GM21423 (cell line): ENCODE results near the gene CMIP.

Source experiments
- ATAC-seq: cut with Tn5 transposase; IDR thresholded peaks from one replicate; pipeline ENCODE4 v1.9.1; 2021; ENCODE audit warnings: mild to moderate bottlenecking, moderate library complexity; ENCODE audit not compliant: unreplicated experiment

Gene CMIP

GRCh38 chr16:81599034-81599744 lies 154.6 kb downstream of the CMIP start:
- no peak for ATAC-seq

- ATAC-seq = no peak
Measured at GRCh38 chr16:81600275-81600674, 155.7 kb downstream of the CMIP start.

DNA sequence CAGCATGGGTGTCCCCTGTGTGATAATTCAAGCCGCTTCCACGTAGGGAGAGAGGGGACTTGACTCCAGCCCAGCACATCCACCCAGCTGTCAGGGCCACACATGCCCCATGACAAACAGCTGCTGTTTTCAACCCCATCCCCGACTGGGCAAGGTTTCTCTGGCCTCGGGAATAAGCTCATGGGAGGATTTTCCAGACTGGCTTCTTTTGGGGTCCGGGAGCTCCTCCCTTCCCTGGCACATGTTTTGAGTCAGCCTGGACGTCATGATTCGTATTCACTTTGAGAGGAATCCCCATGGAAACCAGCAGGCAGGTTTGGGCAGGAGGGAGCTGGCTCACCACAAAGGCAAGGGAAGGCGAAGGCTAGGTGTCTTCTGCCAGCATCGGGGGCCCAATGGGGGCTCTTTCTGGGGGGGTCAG lies 156.4 kb downstream of the CMIP start:
- no peak for ATAC-seq

DNA sequence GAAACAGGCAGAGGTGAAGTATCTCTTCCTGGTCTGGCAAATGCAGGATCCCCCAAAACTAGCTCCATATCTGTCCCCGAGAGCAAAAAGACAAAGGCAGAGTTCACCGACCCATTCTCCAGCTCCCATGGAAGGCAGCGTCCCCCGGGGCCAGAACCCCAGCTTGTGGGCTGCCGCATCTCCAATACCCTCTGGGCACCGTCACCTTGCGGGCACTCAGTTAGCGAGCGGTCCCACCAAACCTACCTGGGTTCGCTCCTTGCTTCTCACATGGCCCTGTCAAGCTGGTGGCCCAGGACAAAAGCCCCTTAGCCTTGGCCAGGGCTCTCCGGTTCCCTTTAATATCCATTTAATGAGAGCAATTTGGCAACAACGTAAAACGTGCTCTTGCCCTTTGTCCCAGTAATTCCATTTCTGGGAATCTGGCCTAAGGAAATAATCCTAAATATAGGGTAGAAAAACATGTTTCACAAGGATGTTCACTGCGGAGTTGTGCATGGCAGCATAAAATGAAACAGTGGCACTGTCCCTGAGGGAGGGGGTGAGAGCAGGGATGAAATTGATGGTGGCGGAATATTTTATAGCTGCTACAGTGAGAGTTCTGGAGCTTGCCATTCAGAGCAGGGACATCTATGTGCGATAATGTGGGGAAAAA lies 157.1 kb downstream of the CMIP start:
- ATAC-seq = no peak

GRCh38 chr16:81602256-81602776 lies 157.7 kb downstream of the CMIP start:
- no peak for ATAC-seq

DNA sequence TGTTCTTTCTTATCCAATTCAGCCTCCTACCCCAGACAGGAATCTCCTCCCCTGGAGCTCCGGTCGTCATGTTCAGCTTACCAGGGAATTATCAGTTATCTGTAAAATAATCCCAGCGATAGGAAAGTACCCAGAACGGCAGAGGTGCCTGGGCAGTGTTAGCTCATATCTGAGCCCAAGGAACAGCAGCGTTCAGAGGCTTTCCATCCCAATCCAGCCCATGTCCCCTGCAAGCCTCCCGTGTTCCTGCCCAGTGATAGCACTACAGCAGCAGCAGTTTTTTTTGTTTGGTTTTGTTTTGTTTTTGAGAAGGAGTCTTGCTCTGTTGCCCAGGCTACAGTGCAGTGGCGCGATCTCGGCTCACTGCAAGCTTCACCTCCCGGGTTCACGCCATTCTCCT lies 158.2 kb downstream of the CMIP start:
- no peak for ATAC-seq

DNA sequence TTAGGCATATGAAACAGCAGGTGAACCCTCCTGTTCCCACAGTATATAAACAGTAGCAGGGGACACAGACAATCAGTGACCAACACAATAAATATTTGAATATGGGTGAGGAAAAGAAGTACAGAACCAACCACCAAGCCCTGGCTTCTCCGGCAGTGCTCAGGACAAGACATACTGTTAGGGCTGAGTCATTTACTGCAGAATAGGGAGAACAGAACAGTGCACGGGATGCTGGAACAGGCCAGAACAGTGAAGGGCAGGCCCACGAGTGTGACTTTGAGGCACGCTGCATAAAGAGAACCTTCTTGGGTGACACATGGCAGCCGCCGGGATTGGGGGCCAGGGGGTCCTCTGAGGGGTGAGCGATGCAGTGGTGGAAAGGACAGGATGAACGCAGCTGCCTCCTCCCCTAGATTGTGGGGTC lies 160.4 kb downstream of the CMIP start:
- ATAC-seq = no peak

GRCh38 chr16:81606039-81606438 lies 161.4 kb downstream of the CMIP start:
- ATAC-seq = no peak

GRCh38 chr16:81607006-81607405 lies 162.4 kb downstream of the CMIP start:
- no peak for ATAC-seq

- ATAC-seq = no peak
Measured at GRCh38 chr16:81607805-81608522, 163.4 kb downstream of the CMIP start.

DNA sequence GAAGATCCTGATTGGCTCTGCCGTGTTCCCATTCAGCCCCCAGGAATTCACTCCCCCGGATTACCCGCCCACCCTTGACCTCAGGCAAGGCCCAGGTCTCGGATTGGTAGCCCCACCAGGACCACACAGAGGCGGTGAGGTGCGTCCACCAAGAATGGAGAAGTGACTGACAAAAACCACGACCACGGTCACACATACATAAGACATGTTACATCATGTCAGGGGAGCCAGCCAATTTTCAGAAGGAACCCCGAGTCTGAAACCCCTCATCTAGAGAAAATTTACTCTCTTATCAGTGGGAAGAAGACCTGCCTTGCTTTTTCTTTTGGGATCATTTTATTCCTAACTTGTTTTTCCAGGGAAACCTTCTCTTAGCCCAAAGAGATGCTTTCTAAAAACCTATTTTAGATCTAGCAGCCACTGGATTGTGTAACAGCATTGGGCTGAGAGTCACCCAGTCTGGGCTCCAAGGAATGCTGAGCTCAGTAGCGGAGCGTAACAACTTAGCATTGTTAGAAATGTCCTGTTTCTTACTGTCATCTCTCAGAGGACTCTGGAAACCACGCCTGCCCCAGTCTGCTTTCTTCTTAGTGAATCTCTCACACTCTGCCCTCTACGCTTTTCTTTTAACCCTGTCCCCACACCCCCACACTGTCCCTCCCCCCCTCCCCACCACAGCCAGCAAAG lies 164.1 kb downstream of the CMIP start:
- no peak for ATAC-seq

DNA sequence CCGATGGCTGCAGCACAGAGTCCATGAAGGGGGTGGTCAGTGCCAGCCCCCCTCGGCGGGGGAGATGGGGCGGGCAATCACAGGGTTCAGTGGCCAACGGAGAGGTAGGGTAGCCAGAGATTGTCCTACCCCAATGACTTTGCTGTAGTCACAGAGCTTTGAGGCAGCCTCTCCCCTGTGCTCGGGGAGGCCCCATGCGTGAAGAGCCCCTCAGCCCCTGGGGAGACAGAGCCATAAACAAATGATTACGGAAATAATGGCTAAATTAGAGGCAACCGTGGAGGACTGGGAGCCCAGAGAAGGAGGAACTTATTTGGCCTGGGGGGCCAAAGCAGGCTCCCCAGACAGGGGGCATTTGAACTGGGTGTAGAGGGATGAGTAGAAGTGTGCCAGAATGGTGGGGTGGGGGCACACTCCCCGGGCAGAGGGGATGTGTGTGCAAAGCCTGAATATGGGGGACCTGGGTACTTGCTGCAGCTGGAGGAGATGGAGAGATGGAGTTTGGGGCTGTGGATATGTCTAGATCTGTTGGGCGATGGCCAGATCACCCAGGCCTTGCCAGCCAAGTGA lies 164.8 kb downstream of the CMIP start:
- no peak for ATAC-seq

DNA sequence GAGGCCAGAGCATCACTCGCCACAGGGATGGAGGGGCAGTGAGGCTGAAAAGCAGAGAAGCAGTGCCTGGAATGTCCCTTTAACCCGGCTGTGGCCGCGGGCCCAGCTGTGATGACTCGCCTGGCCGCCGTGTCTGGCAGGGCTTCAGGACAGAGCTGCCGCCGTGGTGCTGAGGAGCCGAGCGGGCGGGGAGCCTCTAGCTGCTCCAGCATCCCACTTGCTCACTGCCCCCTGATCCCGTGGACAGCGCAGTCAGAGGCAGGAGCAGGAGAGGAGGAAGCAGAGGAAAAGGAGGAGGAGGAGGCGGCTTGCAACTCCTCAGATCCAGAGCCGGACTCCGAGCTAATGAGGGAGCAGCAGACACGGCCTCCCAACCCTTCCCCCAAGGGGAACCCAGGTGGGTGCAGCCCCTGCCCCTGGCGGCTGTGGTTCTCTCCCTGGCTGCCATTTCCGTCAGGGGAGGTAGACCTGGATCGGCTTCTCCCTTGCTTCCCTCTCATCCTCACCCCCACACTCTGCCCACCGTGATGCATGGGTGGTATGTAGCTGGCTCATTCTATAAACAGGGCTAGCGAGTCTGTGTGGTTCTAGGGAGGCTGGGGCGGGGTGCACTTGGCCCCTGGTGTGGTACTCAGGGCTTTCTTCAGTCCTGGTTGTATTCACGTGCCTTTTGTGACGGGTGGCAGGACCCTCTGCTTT lies 165.7 kb downstream of the CMIP start:
- ATAC-seq = no peak

- no peak for ATAC-seq
Measured at GRCh38 chr16:81610936-81611335, 166.3 kb downstream of the CMIP start.

DNA sequence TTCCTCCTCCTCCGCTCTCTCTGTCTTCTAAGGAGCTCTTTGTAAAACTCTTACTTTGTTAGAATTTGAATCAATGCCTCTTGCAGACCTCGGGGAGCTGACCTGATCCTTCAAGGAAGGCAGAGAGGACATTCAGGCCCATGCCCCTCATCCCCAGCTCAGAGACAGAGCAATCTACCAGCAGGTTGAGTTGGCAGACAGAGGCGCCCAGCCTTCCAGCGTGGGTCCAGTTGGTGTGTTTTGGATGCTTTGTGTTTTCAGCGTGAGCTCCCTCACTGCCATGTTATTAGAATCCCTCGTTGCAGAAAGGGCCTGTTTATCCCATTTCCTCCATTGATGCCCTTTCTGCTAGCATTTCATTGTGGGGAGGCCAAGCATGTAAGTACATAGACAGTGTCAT lies 167.1 kb downstream of the CMIP start:
- ATAC-seq = no peak

- ATAC-seq = no peak
Measured at GRCh38 chr16:81612351-81613163, 167.9 kb downstream of the CMIP start.

DNA sequence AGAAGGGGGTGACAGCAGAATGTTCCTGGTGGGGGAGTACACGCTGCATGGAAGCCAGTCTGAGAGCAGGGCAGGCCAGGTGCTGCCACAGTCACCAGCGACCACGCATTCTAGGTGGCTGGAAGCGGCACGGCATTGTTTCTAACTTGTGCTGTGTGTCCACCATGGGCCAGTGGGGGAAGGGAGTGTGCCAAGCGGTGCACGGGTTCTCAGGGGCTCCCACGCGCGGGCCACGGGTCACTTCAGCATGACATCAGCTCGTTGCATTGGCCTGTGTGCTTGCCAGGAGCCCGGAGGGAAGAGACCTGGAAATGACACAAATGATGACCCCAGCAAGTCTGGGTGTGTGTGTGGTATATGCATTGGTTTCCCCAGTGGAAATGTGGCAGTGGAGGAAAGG lies 169.6 kb downstream of the CMIP start:
- ATAC-seq = no peak

DNA sequence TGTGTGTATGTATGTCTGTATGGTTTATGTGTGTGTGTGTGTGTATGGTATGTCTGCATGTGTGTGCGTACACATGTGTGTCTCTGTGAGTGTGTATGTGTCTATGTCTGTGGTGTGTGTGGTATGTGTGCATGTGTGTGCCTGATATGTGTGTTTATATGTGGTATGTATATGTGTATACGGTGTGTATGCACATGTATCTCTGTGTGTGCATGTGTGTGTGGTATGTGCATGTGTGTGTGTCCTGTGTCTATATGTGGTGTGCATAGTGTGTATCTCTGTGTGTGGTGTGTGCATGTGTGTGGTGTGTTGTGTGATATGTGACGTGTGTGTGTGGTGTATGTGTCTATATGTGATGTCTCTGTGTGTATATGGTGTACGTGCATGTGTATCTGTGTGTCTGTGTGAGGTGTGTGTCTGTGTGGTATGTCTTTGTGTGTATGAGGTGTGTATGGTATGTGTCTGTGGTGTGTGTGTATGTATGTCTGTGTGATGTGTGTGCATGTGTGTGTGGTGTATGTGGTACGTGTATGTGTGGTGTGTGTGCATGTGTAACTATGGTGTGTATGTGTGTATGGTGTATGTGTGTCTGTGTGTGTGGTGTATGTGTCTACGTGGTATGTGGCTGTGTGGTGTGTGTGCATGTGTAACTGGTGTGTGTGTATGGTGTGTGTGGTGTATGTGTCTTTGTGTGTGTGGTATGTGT lies 170.2 kb downstream of the CMIP start:
- no peak for ATAC-seq

GRCh38 chr16:81615411-81615810 lies 170.8 kb downstream of the CMIP start:
- ATAC-seq = no peak
